Endothelial cell (in vitro differentiated cells): ENCODE data around the gene TMEM114. TPM values are rescaled to one million over a fixed set of nuclear protein-coding genes. Genes with fewer than 3 reads are reported as not detected.

ENCODE experiments used
- DNase-seq: peaks from one replicate; pipeline ENCODE4 v3.0.0; 2021; ENCODE audit warnings: low spot score
- H3K27ac Mint-ChIP-seq: one replicate; pipeline ENCODE4 v1.8.0; 2021; ENCODE audit warnings: mixed read lengths, inconsistent platforms; ENCODE audit not compliant: unreplicated experiment
- H3K27me3 Mint-ChIP-seq: one replicate; pipeline ENCODE4 v1.8.0; 2021; ENCODE audit warnings: mild to moderate bottlenecking, moderate library complexity, mixed read lengths, inconsistent platforms; ENCODE audit not compliant: unreplicated experiment
- H3K36me3 Mint-ChIP-seq: one replicate; pipeline ENCODE4 v1.8.0; 2021; ENCODE audit warnings: mild to moderate bottlenecking, low read depth, mixed read lengths, inconsistent platforms; ENCODE audit not compliant: unreplicated experiment
- H3K4me1 Mint-ChIP-seq: one replicate; pipeline ENCODE4 v1.8.0; 2021; ENCODE audit warnings: mild to moderate bottlenecking, mixed read lengths, inconsistent platforms; ENCODE audit not compliant: unreplicated experiment
- H3K4me3 Mint-ChIP-seq: one replicate; pipeline ENCODE4 v1.8.0; 2021; ENCODE audit warnings: mild to moderate bottlenecking, mixed read lengths, inconsistent platforms; ENCODE audit not compliant: unreplicated experiment
- H3K9me3 Mint-ChIP-seq: one replicate; pipeline ENCODE4 v1.8.0; 2021; ENCODE audit warnings: mixed read lengths, inconsistent platforms; ENCODE audit not compliant: unreplicated experiment
- CTCF ChIP-seq: fragments of 200-600 bp; sonication (generic); IDR thresholded peaks from one replicate; pipeline ENCODE4 v1.5.0; 2021; ENCODE audit warnings: antibody characterized with exemption; ENCODE audit not compliant: unreplicated experiment
- total RNA-seq: library from RNA; stranded (reverse); fragmentation: NEBNext Ultra II Directional; extraction: Animal tissue kit (Norgen Biotek cat#: 25700); gene quantifications from one replicate; pipeline ENCODE4 v1.2.1, GENCODE V29; 2021; ENCODE audit not compliant: unreplicated experiment

TMEM114 gene
- total RNA-seq, 1 donor from 2014 or later: not detected

GRCh38 chr16:8621572-8622314, 31.4 kb upstream of the TMEM114 start, which contains the start of gene METTL22:
METTL22 (plus strand) TSS chr16:8621698; CDS start chr16:8625666, 3,968 bp downstream.
- peak within 1 kb of the TSS; percentile 95 for H3K27ac Mint-ChIP-seq
- H3K36me3 Mint-ChIP-seq: no peaks in the 10 kb centered on the region
- no peak for TF ChIP-seq CTCF
- H3K4me3 Mint-ChIP-seq: peak within 1 kb of the TSS; percentile 97
- DNase-seq: peak; percentile 92
- no peaks in the 10 kb centered on the region for H3K9me3 Mint-ChIP-seq
- H3K27me3 Mint-ChIP-seq: peaks cover 2% of the 10 kb centered on the region
- H3K4me1 Mint-ChIP-seq: peaks cover 6% of the 10 kb centered on the region

GRCh38 chr16:8621222-8621571, 30.9 kb upstream of the TMEM114 start:
- Mint-ChIP-seq H3K4me3 (peak overlapping the region; percentile 97), H3K27me3 (peaks cover 2% of the 10 kb centered on the region), H3K9me3 (no peaks in the 10 kb centered on the region), H3K27ac (no peak overlapping the region), H3K4me1 (peaks cover 6% of the 10 kb centered on the region), H3K36me3 (no peaks in the 10 kb centered on the region)
- no peak for TF ChIP-seq CTCF
- no peak for DNase-seq

GRCh38 chr16:8620535-8620934, 30.2 kb upstream of the TMEM114 start:
- Mint-ChIP-seq H3K36me3 (no peaks in the 10 kb centered on the region), H3K9me3 (no peaks in the 10 kb centered on the region), H3K27ac (no peak overlapping the region), H3K4me3 (peak overlapping the region; percentile 97), H3K4me1 (peaks cover 6% of the 10 kb centered on the region), H3K27me3 (peaks cover 2% of the 10 kb centered on the region)
- no peak for TF ChIP-seq CTCF
- DNase-seq: no peak

- DNase-seq: no peak
- Mint-ChIP-seq H3K27me3 (peaks cover 2% of the 10 kb centered on the region), H3K9me3 (no peaks in the 10 kb centered on the region), H3K27ac (no peak overlapping the region), H3K36me3 (no peaks in the 10 kb centered on the region), H3K4me3 (no peak overlapping the region), H3K4me1 (peaks cover 6% of the 10 kb centered on the region)
- TF ChIP-seq CTCF: no peak
Measured at GRCh38 chr16:8619671-8620370, 29.5 kb upstream of the TMEM114 start.
